GM12878 (cell line): Measurements from ENCODE around the gene GPER1. TPM values are rescaled to one million over a fixed set of nuclear protein-coding genes. Genes with fewer than 3 reads are reported as not detected.

Source experiments
- CEBPZ ChIP-seq: fragments of 150-350 bp; IDR thresholded peaks from 2 replicates; pipeline ENCODE4 v1.6.1; 2016; ENCODE audit warnings: low read depth, low read length
- EP300 ChIP-seq, 2 experiments: fragments of 150-350 bp in 1 of 2; IDR thresholded peaks; 2 replicates each; pipeline ENCODE4 v1.6.1; 2011 to 2012; ENCODE audit warnings: low read depth in 2 of 2, low read length in 2 of 2, borderline replicate concordance in 1 of 2, improper control_type of control experiment in 1 of 2, inconsistent platforms in 1 of 2; ENCODE audit not compliant: control insufficient read depth in 1 of 2
- POLR2AphosphoS2 ChIP-seq: IDR thresholded peaks from 2 replicates; pipeline ENCODE4 v1.6.1; 2011; ENCODE audit warnings: low read depth, mild to moderate bottlenecking, low read length, improper control_type of control experiment, moderate library complexity
- POLR2AphosphoS5 ChIP-seq: IDR thresholded peaks from 2 replicates; pipeline ENCODE4 v1.6.1; 2011; ENCODE audit warnings: mild to moderate bottlenecking, low read length, inconsistent platforms
- RAD51 ChIP-seq: fragments of 450-650 bp; IDR thresholded peaks from 2 replicates; pipeline ENCODE4 v1.6.1; 2016; ENCODE audit warnings: moderate library complexity, mild to moderate bottlenecking, inconsistent platforms
- TAF1 ChIP-seq: IDR thresholded peaks from 2 replicates; pipeline ENCODE4 v1.6.1; 2011; ENCODE audit warnings: mild to moderate bottlenecking, low read depth, low read length, borderline replicate concordance
- USF1 ChIP-seq: IDR thresholded peaks from 2 replicates; pipeline ENCODE4 v1.6.1; 2011; ENCODE audit warnings: borderline replicate concordance, low read depth, mild to moderate bottlenecking, moderate library complexity, mixed read lengths, low read length; ENCODE audit not compliant: insufficient read depth; ENCODE audit errors: extremely low read length
- ZSCAN29 ChIP-seq: fragments of 450-650 bp; IDR thresholded peaks from 2 replicates; pipeline ENCODE4 v1.6.1; 2017; ENCODE audit warnings: mild to moderate bottlenecking, moderate library complexity
- polyA plus RNA-seq, 11 experiments: library from polyadenylated mRNA; depleted of rRNA in 4 of 11; unstranded in 6 of 11; stranded (reverse) in 5 of 11; fragments of >200 nt; fragmentation: Nextera tagmentation in 4 of 11; fragmentation: Illumina TruSeq in 1 of 11; extraction: Ambion mirVana in 4 of 11; extraction: Trizol in 1 of 11; gene quantifications; 1 replicate in 1 of 11; 2 replicates in 10 of 11; pipeline versions ENCODE4 v1.2.1 to v1.2.3, GENCODE V29; 2011 to 2016; ENCODE audit warnings: inconsistent platforms in 2 of 11, missing spikeins in 2 of 11, low read depth in 1 of 11
- total RNA-seq, 4 experiments: library from RNA; depleted of rRNA in 3 of 4; stranded (reverse); fragments of >200 nt in 3 of 4; fragmentation: Illumina TruSeq in 1 of 4; extraction: Trizol in 1 of 4; gene quantifications; 2 replicates each; pipeline versions ENCODE4 v1.2.1 to v1.2.3, GENCODE V29; 2013 to 2021
- TF ChIP-seq, protein P1 (sequence below): fragments of 450-650 bp; IDR thresholded peaks from 2 replicates; pipeline ENCODE4 v1.6.1; 2017; ENCODE audit warnings: mild to moderate bottlenecking, low read depth, inconsistent platforms; ENCODE audit not compliant: poor library complexity, severe bottlenecking

The GPER1 gene
- total and polyA plus RNA-seq, 10 of the 15 experiments (the other 5 are each of a cell fraction or from before 2014, with no cell fraction given): 0.03 to 6.5 (median 2.6) TPM

DNA sequence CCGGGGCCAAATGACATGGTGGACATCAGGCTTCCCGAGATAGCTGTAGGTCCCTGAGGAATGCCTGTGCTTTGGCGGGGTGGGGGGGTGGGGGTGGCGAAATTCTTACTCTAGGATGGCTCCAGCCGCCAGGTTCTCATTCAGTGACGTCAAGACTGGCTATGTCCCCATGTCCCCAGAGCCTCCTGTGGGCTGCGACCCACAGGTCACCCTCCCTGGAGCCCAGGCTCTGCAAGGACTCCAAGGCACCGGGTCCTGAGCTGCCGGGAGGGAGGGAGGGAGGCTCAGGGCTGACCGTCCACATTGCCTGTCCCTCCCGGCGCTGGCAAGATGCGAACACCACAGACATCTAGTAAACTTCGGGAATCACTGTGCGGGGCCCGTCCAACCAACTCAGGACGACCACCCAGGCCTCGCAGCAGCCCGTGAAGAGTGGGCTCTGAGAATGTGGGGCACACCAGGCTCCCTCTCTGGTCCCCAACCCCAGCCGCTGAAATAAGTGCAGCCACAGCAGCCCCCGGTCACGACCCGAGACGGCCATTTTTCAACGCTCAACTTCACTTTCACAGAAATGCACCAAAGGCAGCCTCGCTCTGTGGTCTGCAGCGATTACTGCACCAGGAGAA is 31.0 kb upstream of the GPER1 start (continued):
- TF ChIP-seq, protein P1, sequence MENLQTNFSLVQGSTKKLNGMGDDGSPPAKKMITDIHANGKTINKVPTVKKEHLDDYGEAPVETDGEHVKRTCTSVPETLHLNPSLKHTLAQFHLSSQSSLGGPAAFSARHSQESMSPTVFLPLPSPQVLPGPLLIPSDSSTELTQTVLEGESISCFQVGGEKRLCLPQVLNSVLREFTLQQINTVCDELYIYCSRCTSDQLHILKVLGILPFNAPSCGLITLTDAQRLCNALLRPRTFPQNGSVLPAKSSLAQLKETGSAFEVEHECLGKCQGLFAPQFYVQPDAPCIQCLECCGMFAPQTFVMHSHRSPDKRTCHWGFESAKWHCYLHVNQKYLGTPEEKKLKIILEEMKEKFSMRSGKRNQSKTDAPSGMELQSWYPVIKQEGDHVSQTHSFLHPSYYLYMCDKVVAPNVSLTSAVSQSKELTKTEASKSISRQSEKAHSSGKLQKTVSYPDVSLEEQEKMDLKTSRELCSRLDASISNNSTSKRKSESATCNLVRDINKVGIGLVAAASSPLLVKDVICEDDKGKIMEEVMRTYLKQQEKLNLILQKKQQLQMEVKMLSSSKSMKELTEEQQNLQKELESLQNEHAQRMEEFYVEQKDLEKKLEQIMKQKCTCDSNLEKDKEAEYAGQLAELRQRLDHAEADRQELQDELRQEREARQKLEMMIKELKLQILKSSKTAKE: no peak
- TF ChIP-seq POLR2AphosphoS5 (no peak), POLR2AphosphoS2 (no peak; the same call in 1 of the 2 replicates), ZSCAN29 (no peak), CEBPZ (no peak), RAD51 (no peak), TAF1 (no peak), USF1 (no peak), EP300 (IDR thresholded peaks at IDR 0.05; ENCODE audit: borderline replicate concordance in 1 of 2, control insufficient read depth in 1 of 2, low read depth in 2 of 2, low read length in 2 of 2) (no peak)
